NCI-H446 treated with DMSO at 0.1 percent for 48 hours (cell line): Measurements from ENCODE around the gene TOR4A.
"Not testable (repeated sequence)": the region's sequence is repeated elsewhere in the genome, so short reads cannot be mapped to it uniquely, and the experiment has no call there.

Experiments used
- DNase-seq: peaks from one replicate; lab custom pipeline; 2025; lab: John Stamatoyannopoulos, UW

The TOR4A gene

DNA sequence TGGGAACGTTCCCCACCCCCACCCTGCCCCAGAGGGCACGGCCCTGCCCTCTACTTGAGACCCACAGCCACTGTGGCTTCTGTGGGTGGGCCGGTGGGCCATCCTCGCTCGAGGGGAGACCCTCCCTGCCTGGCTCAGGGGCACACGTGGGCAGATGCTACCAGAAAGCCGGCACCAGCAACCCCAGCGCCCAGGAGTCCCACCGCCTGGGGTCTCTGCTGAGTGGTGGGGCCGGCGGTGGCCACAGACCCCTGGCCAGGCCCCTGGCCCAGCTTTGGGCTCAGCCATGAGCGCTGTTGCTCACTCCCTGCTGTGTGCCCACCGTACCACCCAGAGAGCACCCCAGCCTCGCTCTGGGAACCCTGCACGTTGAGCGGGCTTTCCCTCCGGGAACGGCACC is 41.1 kb downstream of the TOR4A start:
- DNase-seq, result no peak

DNA sequence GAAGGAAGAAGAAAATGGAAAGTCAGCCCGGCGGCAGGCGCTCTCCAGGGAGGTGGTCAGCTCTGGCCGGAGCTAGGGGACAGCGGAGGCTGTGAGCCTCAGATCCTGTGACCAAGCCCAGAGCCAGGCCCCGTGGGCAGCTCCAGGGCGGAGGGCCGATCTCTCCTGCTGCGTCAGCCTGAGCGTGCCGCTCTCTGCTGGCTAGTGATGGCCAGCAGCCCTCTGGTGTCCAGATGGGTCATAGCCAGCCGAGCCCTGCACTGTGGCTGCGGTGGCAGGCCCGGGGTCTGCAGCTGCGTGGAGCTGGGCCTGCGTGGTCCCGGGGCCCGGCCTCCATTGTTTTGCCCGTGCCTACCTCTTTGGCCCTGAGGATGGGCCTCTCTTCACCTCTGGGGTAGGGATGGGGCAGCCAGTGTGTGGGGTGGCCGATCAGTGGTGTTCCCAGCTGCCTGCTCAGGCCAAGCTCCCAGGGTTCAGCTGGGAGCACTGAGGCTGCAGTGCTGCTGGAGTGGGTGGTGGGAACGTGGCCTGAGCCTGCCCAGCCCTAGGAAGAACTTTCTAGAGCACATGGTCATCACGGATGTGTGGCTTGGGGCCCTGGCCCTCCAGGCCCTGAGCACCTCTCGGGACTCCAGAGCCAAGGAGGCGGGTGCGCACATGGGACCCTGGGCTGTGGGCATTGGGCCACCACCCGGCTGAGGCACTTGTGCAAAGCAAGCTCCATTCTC is 41.6 kb downstream of the TOR4A start:
- no peak for DNase-seq

DNA sequence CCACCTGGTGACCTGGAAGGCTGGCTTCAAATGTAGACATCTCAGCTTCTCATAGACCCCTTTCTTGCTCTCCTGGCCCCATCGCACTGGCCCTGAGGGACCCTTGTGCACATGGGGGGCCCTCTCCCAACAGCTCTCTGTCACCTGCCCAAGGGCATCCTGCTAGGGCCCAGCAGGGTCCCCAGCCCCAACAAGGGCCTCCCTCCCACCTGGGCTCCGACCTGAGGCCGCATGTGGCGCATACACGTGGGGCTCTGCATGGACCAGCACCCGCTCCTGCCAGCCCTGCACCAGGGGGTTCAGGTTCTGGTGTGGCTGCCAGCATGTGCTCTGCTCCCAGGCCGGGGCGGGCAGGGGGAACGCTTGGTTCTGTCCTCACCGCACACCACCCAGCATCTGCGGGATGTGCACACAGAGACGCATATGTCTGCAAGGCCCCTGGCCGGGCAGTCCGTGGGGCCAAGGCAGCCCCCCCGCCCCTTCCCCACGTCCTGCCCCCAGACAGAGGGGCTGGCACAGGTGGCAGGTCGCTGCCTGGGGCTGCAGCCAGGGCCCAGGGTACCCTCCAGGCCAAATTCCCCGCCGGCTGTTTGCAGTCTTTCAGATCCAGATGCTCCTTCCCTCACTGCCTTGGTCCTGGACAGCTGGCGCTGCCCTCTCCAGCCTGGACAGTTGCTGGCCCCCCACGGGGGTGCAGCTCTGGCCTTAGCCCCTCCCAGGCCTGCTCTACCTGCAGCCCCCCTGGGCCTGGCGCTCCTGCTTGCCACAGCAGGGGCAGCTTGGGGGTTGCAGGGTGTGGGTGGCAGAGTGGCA is 42.4 kb downstream of the TOR4A start:
- no peak for DNase-seq

DNA sequence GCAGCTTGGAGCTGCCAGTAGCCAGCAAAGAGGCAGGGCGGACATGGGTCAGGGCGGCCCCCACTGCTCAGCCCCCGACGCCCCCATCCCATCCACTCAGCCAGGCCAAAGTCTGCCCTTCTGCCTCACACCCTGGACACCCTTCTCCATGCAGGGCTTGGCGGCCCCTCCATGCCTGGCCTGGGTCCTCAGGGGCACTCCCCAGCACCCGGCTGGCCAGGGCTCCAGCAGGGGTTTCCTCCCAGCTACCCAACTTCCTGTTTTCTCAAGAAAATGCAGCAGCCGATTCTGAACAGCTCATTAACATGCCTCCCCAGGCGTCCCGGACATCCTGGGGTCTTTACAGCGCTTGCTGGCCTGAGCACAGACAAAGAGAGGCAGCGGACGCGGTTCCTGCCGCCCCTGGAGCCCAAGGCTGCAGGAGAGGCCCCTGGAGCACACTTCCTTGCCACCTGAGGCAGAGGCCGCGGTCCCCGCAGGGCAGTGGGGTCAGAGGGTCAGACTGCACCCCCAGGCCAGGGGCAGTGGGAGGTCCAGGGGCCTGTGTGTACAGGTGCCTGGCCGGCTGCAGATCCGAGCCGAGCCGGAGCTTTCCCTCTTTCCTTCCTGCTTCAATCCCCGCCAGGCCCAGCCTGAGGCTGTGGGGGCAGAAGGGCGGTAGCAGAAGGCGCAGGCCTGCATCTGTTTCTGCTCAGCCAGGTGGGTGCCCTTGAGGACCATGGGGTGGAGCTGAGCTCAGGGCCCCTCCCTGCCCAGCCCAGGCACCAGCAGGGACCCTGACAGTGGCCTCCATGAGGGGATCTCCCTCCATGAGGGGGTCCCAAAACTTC is 43.2 kb downstream of the TOR4A start:
- no peak for DNase-seq

DNA sequence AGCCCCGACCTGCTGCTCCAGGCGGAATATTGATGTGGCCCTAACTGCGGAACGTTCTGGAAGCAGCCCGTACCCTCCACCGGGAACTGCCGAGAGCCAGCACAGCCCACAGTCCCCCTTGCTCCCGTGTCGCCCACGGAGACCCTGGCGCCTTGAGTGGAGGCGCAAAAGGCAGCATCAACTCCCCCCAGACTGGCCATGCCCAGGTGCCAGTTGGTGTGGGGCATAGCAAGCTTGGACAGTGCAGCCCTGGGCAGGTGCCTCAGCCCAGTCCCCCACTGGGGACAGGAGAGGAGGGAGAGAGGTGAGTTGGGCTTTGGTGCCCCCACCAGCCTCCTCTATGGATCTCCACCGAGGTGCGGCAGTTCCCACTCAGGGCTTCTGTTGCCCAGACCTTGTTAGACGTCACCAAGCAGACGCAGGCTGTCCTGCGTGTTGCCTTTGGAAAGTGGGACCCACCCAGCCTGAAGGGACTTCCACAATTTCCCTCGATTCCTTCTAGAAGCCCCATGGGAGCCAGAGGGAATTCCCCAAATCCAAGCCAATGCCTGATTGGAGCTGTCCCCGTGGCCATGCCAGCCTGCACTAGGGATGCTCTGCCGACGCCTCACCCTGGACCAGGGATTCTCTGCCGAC is 44.3 kb downstream of the TOR4A start:
- DNase-seq, result no peak

DNA sequence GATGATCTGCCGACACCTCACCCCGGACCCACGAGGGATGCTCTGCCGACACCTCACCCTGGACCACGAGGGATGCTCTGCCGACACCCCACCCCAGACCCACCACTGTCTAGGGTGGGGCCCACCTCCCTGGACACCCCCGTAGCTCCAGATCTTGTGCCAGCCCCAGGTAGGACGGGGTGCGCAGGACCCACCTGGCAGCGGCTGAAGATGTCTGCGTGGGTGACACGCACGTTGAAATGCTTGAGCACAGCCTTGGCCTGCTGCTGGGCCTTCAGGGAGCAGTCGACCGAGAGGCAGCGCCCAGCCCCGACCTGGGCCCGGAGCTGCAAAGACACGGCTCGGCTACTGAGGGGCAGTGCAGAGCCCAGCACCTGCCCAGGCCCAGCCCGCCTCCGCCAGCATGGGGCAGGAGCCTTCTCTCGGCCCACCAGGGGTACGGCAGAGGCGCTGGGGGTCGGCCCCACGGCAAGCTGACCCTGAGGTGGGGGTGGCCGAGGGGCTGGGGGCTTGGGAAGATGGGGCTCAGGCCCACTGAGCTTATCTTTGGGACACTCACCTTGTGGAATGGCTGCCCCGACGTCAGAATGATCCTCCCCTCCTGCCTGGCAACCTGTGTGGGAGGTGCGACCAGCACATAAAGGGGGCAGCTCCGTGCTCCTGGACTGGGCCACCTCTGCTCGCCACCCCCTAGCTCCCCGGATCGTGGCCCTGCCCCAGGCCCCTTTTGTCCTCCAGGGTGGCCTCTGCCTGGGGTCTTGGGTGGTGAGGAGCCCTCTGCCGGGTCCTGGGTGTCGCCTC is 46.2 kb downstream of the TOR4A start:
- DNase-seq, result no peak

DNA sequence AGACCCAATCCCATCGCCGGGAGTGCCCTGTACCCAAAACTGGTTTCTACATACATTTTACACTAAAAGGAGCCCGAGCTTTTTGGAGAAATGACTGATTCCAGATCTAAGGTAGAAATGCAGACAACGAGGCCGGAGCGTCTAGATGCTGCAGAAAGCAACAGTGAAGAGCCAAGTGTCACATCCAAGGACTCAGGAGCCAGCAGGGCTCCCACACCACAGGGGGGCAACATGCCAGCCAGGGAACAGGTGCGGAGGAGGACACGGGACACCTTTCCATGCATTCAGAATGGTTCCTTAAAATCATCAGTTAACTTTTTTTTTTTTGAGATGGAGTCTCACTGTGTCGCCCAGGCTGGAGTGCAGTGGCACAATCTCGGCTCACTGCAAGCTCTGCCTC is 47.6 kb downstream of the TOR4A start:
- DNase-seq, result no peak

DNA sequence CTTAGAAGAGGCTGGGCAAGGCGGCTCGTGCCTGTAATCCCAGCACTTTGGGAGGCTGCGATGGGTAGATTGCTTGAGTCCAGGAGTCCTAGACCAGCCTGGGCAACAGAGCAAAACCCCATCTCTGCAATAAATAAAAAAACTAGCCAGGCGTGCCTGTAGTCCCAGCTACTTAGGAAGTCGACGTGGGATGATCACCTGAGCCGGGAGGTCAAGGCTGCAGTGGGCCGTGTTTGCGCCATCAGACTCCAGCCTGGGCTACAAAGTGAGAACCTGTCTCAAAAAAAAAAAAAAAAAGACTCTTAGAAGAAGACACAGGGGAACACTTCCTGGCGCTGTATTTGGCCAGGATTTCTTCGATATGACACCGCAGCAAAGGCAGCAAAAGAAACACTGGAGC is 48.3 kb downstream of the TOR4A start:
- DNase-seq, result no peak

DNA sequence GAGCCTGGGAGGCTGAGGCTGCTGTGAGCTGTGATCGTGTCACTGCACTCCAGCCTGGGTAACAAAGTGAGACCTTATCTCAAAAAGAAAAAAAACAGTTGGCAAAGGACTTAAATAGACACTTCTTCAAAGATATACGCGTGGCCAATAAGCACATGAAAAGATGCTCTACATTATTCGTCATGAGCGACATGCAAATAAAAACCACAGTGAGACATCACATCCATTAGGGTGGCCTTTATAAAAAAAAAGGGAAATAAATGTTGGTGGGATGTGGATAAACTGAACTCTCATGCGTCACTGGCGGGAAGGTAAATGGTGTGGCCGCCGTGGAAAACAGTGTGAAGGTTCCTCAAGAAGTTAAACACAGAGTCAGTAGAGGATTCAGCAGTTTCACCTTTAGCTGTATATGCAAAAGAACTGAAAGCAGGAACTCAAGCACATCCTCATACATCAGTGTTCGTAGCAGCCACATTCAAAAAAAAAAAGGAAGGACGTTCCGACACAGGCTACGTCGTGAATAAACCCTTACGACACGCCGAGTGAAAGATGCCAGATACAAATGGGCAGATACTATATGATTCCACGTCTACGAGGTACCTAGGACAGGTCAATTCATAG is 49.0 kb downstream of the TOR4A start:
- DNase-seq, result no peak

DNA sequence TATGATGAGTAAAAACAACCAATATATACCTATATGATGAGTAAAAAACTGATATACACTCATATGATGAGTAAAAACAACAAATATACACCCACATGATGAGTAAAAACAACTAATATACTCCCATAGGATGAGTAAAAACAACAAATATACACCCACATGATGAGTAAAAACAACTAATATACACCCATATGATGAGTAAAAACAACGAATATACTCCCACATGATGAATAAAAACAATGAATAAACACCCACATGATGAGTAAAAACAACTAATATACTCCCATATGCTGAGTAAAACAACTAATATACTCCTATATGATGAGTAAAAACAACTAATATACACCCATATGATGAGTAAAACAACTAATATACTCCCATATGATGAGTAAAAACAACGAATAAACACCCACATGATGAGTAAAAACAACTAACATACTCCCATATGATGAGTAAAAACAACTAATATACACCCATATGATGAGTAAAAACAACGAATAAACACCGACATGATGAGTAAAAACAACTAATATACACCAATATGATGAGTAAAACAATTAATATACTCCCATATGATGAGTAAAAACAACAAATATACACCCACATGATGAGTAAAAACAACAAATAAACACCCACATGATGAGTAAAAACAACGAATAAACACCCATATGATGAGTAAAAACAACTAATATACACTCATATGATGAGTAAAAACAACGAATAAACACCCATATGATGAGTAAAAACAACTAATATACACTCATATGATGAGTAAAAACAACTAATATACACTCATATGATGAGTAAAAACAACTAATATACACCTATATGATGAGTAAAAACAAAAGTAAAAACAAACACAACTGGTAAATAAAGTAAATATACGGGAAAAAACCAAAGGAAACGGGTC is 50.4 kb downstream of the TOR4A start:
- DNase-seq, result not testable (repeated sequence)

DNA sequence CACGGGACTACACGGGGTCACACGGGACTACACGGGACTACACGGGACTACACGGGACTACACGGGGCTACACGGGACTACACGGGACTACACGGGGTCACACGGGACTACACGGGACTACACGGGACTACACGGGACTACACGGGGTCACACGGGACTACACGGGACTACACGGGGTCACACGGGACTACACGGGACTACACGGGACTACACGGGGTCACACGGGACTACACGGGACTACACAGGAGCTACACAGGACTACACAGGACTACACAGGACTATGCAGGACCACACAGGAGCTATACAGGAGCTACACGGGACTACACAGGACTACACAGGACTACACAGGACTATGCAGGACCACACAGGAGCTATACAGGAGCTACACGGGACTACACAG is 52.1 kb downstream of the TOR4A start:
- not testable (repeated sequence) for DNase-seq

DNA sequence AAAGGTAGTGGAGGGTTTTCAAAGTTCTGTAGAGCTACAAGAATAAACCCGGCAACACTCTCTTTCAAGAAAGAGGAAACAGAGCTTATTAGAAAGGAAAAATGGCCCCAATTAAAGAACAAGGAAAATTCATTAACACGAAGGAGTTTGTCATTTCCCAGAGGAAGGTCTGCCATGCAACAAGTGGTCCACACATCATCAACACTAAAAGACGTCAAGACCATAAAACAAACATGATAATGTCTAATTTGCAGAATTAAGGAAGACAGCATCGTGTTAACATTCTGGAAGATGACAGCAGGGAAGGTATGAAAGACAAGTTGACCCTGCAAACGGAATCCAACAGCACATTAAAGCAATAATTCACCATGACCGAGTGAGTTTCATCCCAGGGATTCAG is 53.2 kb downstream of the TOR4A start:
- DNase-seq, result no peak

DNA sequence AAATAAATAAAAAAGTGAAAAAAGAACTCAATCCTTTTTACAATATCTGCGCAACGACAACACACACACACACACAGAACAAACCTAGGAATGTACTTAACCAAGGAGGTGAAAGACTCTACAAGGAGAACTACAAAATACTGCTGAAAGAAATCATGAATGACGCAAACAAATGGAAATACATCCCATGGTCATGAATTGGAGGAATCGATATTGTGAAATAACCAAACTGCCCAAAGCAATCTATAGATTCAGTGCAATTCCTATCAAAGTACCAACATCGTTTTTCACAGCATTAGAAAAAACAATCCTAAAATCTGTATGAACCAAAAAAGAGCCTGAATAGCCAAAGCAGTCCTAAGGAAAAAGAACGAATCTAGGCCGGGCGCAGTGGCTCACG is 54.4 kb downstream of the TOR4A start:
- DNase-seq, result no peak
